Measurements from ENCODE around the gene GRHL1. TPM values are rescaled to one million over a fixed set of nuclear protein-coding genes. Genes with fewer than 3 reads are reported as not detected.

GRHL1 gene
- total RNA-seq, 1 donor from 2014 or later = 0.43 TPM

DNA sequence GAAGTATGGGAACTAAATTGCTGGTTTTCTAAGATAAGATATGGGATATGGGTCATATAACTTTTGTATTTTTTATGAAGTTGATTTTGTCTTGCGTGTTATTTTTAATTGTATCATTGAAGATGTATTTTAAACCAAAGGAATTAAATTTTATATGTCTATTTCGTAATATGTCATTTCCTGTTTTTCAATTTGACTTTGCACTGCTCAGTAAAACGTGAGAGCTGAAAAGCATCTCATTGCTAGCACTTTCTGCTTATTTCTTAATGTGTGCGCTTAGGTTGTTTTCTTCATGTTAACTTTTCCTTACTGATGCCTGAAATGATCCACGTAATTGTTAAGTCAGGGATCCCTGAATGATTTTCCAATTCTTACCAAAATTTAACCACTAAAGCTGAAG, 50.6 kb downstream of the GRHL1 start:
- peaks cover 4 to 11% of the 10 kb centered on the region in 2 donors for H3K4me1 ChIP-seq
- H3K27ac ChIP-seq = no peak overlapping the region
- intact Hi-C loops (cut with DNase I) = no loop called here
- no peak overlapping the region for H3K4me3 ChIP-seq
- no peak for DNase-seq (ENCODE audit: low spot score in 2 of 2)
- H3K9me3 ChIP-seq = no peaks in the 10 kb centered on the region
- H3K27me3 ChIP-seq = no peaks in the 10 kb centered on the region
- H3K36me3 ChIP-seq = no peaks in the 10 kb centered on the region
- TF ChIP-seq, protein P1, sequence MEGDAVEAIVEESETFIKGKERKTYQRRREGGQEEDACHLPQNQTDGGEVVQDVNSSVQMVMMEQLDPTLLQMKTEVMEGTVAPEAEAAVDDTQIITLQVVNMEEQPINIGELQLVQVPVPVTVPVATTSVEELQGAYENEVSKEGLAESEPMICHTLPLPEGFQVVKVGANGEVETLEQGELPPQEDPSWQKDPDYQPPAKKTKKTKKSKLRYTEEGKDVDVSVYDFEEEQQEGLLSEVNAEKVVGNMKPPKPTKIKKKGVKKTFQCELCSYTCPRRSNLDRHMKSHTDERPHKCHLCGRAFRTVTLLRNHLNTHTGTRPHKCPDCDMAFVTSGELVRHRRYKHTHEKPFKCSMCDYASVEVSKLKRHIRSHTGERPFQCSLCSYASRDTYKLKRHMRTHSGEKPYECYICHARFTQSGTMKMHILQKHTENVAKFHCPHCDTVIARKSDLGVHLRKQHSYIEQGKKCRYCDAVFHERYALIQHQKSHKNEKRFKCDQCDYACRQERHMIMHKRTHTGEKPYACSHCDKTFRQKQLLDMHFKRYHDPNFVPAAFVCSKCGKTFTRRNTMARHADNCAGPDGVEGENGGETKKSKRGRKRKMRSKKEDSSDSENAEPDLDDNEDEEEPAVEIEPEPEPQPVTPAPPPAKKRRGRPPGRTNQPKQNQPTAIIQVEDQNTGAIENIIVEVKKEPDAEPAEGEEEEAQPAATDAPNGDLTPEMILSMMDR (IDR thresholded peaks at IDR 0.05) = no peak

DNA sequence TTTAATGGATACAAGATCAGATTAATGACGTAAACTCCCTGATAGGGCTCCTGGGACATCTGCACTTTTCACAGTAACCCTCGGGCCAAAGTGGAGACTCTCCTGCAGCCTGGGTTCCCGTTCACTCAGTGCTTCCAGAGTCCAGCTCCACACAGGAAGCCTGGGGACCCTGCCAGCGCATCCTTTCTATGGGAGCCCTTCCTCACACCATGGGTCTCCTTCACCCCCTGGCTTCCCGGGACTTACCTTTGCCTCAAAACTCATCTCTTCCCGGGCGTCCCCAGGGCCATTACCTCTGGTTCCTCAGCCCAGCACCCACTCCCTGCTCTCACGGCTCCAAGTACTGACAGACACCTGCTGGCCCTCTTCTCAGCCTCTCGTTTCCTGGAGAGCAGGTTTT, 51.2 kb downstream of the GRHL1 start:
- DNase-seq (ENCODE audit: low spot score in 2 of 2) = no peak
- Histone ChIP-seq H3K4me3 (no peak overlapping the region), H3K36me3 (no peaks in the 10 kb centered on the region), H3K27ac (no peak overlapping the region), H3K9me3 (no peaks in the 10 kb centered on the region), H3K27me3 (no peaks in the 10 kb centered on the region), H3K4me1 (peaks cover 9 to 16% of the 10 kb centered on the region in 2 donors)
- TF ChIP-seq, protein P1 (IDR thresholded peaks at IDR 0.05) = no peak
- intact Hi-C loops (cut with DNase I) = no loop called here

DNA sequence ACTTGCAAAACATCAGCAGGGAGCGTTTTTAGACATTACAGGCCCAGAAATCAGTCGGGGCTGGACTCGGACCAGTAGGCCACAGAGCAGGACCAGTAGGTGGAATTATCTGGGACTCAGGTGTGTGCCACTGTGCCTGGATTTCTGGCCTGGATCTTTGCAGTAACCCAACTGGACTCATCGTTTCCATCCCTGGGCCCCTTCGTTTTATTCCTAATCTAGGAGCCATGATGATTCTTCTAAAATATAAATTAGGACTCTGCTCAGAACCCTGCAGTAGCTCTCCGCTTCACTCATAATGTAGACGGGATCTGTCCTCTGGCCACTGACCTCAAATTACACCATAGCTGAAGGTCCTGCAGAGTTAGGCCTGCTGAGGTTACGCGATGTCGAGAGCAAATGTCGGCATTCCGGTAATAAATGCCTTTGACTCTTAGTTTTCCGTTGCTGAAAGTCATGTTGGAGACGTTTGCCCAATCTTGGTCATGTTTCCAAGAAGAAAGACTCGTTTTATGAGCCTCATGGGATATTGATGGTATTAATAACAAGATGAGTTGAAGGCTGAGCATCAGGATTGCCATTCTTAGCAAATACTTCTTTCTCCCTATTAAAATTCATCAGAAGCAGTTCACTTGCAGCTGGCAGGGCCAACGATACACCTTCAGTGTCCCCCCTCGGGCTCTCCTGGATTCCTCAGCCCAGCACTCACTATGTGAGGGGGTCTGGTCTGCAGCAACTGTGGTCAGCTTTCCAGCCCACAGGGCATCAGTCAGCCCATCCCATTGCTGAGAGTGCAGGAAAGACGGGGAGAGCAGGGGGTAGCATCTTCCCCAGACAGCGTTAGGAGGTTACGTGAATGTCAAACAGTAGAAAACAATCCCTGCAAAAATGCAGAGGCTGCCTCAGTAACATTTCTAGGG, 52.0 kb downstream of the GRHL1 start:
- H3K4me3 ChIP-seq = no peak overlapping the region
- peaks cover 13 to 23% of the 10 kb centered on the region in 2 donors for H3K4me1 ChIP-seq
- no peak overlapping the region for H3K27ac ChIP-seq
- no peak for DNase-seq (ENCODE audit: low spot score in 2 of 2)
- H3K36me3 ChIP-seq = no peaks in the 10 kb centered on the region
- H3K27me3 ChIP-seq = no peaks in the 10 kb centered on the region
- H3K9me3 ChIP-seq = no peaks in the 10 kb centered on the region
- TF ChIP-seq, protein P1 (IDR thresholded peaks at IDR 0.05) = no peak
- intact Hi-C loops (cut with DNase I) = no loop called here

DNA sequence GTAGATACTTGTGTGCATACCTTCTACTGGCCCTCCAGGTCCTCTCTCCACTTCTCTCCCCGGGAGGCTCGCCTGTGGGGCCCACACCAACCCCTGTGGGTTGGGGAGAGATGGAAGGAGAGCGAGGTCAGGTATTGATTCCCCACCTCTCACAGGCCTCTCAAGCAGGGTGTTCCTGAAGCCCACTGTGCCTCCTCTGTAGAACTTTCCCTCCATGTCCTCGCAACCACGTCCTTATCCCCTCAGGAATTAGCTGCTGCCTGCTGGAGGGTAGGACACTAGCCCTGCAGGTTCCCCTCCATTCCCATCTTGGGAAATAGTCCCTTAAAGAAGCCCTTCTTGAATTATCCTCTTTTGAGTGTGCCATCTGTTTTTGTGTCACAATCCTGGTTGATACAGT, 52.9 kb downstream of the GRHL1 start:
- Histone ChIP-seq H3K27ac (no peak overlapping the region), H3K27me3 (no peaks in the 10 kb centered on the region), H3K4me1 (peaks cover 13 to 31% of the 10 kb centered on the region in 2 donors), H3K4me3 (no peak overlapping the region), H3K9me3 (no peaks in the 10 kb centered on the region), H3K36me3 (no peaks in the 10 kb centered on the region)
- DNase-seq (ENCODE audit: low spot score in 2 of 2) = no peak
- intact Hi-C loops (cut with DNase I) = no loop called here
- TF ChIP-seq, protein P1 (IDR thresholded peaks at IDR 0.05) = no peak

DNA sequence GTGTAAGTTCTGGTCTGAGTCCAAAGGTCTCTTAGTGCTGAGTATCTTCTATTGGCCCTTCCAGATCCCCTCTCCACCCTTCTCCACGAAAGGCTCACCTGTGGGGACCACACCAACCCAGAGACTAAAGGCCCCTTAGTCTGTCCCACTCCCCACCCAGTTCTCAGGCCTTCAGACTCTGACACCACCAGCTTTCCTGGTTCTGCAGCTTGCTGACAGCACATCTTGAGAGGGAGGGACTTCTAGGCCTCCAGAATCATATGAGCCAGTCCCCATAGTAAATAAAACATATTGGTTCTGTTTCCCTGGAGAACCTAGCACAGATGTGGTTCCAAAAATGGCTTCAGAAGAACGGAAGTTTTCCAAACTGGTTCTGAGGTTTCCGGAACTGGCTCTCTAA, 53.3 kb downstream of the GRHL1 start:
- no peak for DNase-seq (ENCODE audit: low spot score in 2 of 2)
- peaks cover 13 to 35% of the 10 kb centered on the region in 2 donors for H3K4me1 ChIP-seq
- H3K27ac ChIP-seq = no peak overlapping the region

More for the DNA sequence above, 53.3 kb downstream of the GRHL1 start:
- no peaks in the 10 kb centered on the region for H3K9me3 ChIP-seq
- intact Hi-C loops (cut with DNase I) = no loop called here
- H3K36me3 ChIP-seq = no peaks in the 10 kb centered on the region
- TF ChIP-seq, protein P1 (IDR thresholded peaks at IDR 0.05) = no peak
- no peak overlapping the region for H3K4me3 ChIP-seq
- no peaks in the 10 kb centered on the region for H3K27me3 ChIP-seq

Data from ascending aorta (tissue), 2 donors.